GM20000 (cell line): ENCODE results near the gene EFCAB7.

ENCODE experiments used
- DNase-seq: peaks from one replicate; pipeline ENCODE4 v3.0.0; 2012; ENCODE audit warnings: low spot score
- TF ChIP-seq, protein P1 (sequence below): IDR thresholded peaks from 2 replicates; pipeline ENCODE4 v1.5.1; 2012; ENCODE audit warnings: mild to moderate bottlenecking, control low read depth; ENCODE audit errors: extremely low read depth, missing control alignments

EFCAB7 gene

DNA sequence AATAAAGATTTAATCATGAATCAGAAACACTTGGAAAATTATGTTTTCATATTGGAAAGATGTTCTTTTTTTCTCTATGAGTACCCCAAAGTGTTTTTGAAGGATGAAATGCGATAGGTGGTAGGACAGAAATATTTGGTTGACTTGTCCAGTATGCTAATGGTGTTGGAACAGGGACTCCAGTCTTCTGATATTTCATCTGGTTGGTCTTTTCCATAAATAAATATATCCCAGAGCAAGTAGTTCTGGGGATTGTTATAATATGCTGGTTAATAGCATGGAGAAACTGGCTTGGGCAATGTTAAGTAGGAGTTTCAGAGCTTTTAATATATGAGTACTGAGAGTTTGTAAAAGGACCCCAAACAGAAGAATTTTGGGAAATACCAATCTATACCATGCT lies 78.6 kb downstream of the EFCAB7 start:
- TF ChIP-seq, protein P1, sequence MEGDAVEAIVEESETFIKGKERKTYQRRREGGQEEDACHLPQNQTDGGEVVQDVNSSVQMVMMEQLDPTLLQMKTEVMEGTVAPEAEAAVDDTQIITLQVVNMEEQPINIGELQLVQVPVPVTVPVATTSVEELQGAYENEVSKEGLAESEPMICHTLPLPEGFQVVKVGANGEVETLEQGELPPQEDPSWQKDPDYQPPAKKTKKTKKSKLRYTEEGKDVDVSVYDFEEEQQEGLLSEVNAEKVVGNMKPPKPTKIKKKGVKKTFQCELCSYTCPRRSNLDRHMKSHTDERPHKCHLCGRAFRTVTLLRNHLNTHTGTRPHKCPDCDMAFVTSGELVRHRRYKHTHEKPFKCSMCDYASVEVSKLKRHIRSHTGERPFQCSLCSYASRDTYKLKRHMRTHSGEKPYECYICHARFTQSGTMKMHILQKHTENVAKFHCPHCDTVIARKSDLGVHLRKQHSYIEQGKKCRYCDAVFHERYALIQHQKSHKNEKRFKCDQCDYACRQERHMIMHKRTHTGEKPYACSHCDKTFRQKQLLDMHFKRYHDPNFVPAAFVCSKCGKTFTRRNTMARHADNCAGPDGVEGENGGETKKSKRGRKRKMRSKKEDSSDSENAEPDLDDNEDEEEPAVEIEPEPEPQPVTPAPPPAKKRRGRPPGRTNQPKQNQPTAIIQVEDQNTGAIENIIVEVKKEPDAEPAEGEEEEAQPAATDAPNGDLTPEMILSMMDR, result no peak
- DNase-seq, result no peak

DNA sequence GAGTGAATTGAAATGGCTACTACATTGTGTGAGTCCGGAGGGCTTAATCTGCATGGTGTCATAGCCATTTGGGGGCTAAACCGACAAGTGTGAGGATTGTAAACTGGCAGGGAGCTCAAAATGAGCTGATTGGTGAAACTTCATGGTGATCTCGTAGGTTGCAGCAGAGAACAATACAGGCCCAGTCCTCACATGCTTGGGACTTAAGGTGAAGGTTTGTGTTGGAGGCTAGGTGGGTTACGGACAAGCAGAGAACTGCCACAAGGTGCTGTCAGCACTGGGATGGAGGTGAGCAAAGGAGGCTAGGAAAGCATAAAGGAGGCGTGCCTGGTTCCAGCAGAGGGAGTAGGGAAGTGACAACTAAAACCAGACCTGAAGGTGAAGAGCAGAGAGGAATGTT lies 79.3 kb downstream of the EFCAB7 start:
- TF ChIP-seq, protein P1, result no peak

DNA sequence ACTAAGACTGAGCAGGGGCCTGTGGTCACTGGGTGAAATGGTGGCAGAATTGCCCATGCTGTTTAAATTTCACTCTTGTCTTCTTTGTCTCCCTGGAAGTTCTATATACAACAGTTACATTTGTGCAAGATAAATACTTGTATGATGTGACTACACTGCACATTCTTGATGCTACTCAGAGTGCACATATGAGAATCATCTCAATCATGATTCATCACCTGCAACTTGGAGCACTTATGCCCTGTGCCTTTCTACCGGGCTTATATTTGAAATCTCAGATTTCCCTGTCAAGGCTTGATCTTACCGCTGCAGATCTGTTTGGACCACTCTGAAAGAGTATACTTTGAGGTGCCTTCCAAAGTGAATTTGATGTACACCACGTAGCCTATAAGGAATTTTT lies 80.5 kb downstream of the EFCAB7 start:
- TF ChIP-seq, protein P1, result no peak

More for the DNA sequence above, 79.3 kb downstream of the EFCAB7 start:
- no peak for DNase-seq

DNA sequence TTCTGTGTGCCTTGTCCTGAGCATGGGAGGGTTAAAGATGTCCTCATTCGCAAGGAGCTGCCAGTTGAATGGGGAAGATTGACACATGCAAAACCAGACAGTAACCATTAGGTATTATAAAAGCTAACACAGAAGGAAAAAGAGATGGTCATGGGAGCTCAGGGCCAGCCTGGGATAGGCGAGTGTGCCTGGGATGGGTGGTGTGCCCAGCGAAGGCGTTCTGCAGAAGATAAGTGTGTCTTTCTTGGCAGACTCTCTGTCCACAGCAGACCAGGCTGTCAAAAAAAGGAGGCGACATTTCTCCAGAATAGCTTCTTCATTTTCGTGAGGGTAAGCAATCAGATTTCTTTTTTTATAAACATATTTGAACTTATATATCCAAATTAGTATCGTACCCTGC lies 84.0 kb downstream of the EFCAB7 start:
- TF ChIP-seq, protein P1, result no peak
- no peak for DNase-seq

More for the DNA sequence above, 80.5 kb downstream of the EFCAB7 start:
- no peak for DNase-seq

DNA sequence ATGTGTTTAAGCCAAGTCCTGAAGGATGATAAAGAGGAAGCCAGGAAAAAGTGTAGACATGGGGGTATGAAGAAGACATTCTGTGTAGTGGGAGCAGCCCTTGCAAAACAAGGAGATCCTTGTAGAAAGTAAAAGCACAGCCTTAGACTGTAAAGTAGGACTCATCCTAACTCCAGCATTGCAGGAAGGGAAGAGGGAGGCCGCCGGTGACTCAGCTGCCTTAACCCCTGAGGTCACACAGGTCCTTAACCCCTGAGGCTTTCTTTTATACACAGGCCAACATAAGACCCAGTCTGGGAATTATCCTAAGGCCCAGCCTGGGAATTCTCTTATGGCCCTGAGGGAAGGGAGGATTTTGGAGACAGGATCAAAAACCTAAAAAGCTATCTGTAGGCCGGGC lies 87.9 kb downstream of the EFCAB7 start:
- no peak for DNase-seq
- TF ChIP-seq, protein P1, result no peak

DNA sequence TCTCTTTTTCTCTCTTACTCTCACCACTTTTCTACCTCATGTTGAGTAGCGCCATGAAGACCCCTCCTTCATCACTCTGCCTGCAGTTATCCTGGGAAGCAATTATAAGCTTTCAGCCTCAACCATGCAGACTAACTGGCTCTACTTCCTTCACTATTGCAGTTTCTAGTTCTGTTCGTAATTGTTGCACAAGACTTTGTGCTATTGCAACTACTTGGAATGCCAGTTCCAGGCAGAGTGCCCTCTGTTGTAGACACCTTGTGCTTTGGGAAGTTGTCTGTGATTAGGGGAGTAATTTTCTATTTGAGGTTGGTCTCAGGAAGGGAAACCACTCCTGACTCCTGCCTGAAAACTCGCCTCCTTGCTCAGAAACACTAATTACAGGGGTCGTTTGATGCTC lies 89.2 kb downstream of the EFCAB7 start:
- TF ChIP-seq, protein P1, result no peak
- DNase-seq, result no peak

DNA sequence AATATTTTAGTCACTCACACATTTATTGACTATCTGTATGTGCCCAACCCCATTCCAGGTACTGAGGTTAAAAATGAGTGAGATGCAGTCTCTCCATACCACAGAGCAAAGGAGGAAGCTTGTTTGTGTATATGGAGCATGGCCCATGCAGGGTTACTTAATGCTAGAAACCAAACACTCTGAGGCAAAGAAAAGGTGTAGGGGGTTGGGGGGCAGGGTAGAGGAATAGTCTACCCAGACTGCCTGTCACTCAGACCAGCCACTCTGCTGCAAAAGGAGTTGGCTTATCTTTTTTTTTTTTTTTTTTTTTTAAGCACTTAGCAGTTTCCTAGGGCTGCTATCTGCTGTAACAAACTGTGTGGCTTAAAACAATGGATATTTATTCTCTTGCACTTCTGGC lies 89.6 kb downstream of the EFCAB7 start:
- TF ChIP-seq, protein P1, result no peak
- DNase-seq, result no peak
